Smooth muscle cell (in vitro differentiated cells): ENCODE data around the gene F13A1. TPM values are rescaled to one million over a fixed set of nuclear protein-coding genes. Genes with fewer than 3 reads are reported as not detected.

Experiments used
- DNase-seq: peaks from one replicate; lab custom pipeline; 2025; ENCODE audit not compliant: unreplicated experiment; lab: John Stamatoyannopoulos, UW
- H2AFZ ChIP-seq: fragments of 200-600 bp; sonication (generic); 2 replicates; pipeline ENCODE4 v1.6.0; 2016; ENCODE audit warnings: antibody characterized with exemption, low read depth, mild to moderate bottlenecking
- H3F3A ChIP-seq: fragments of 200-600 bp; sonication (generic); 2 replicates; pipeline ENCODE4 v1.6.0; 2017; ENCODE audit warnings: antibody characterized with exemption, low read depth
- H3K27ac ChIP-seq: fragments of 200-600 bp; sonication (generic); 2 replicates; pipeline ENCODE4 v1.5.1; 2016; ENCODE audit warnings: low read depth, mild to moderate bottlenecking
- H3K27me3 ChIP-seq: fragments of 200-600 bp; sonication (generic); 2 replicates; pipeline ENCODE4 v1.6.1; 2016; ENCODE audit warnings: low read depth, mild to moderate bottlenecking
- H3K36me3 ChIP-seq: fragments of 200-600 bp; sonication (generic); 2 replicates; pipeline ENCODE4 v1.5.1; 2016; ENCODE audit warnings: low read depth
- H3K4me1 ChIP-seq: fragments of 200-600 bp; sonication (generic); 2 replicates; pipeline ENCODE4 v1.5.1; 2016; ENCODE audit warnings: low read depth
- H3K4me2 ChIP-seq: fragments of 200-600 bp; sonication (generic); 2 replicates; pipeline ENCODE4 v1.6.0; 2016; ENCODE audit warnings: mild to moderate bottlenecking
- H3K4me3 ChIP-seq: fragments of 200-600 bp; sonication (generic); 2 replicates; pipeline ENCODE4 v1.5.1; 2016; ENCODE audit warnings: mild to moderate bottlenecking
- H3K79me2 ChIP-seq: fragments of 200-600 bp; sonication (generic); 2 replicates; pipeline ENCODE4 v1.6.0; 2016; ENCODE audit warnings: low read depth, mild to moderate bottlenecking
- H3K9ac ChIP-seq: fragments of 200-600 bp; sonication (generic); 2 replicates; pipeline ENCODE4 v1.6.0; 2016; ENCODE audit warnings: low read depth
- H3K9me3 ChIP-seq: fragments of 200-600 bp; sonication (generic); replicated peaks from 2 replicates; pipeline ENCODE4 v1.5.1; 2016; ENCODE audit warnings: low read depth
- H4K20me1 ChIP-seq: fragments of 200-600 bp; sonication (generic); 2 replicates; pipeline ENCODE4 v1.6.0; 2016; ENCODE audit warnings: low read depth
- WGBS: methylation state at CpG from one replicate; pipeline ENCODE4 v1.1.7; 2016; ENCODE audit warnings: low lambda C conversion rate; 5-methylcytosine and 5-hydroxymethylcytosine counted together
- polyA plus RNA-seq: library from polyadenylated mRNA; unstranded; fragments of >200 nt; fragmentation: Nextera tagmentation; extraction: Ambion mirVana; gene quantifications from 2 replicates; pipeline ENCODE4 v1.2.1, GENCODE V29; 2016
- total RNA-seq: library from RNA; depleted of rRNA; stranded (reverse); fragments of >200 nt; gene quantifications from 2 replicates; pipeline ENCODE4 v1.2.3, GENCODE V29; 2014
- TF ChIP-seq, protein P1 (sequence below): fragments of 200-600 bp; sonication (generic); IDR thresholded peaks from 2 replicates; pipeline ENCODE4 v1.5.1; 2017; ENCODE audit warnings: borderline replicate concordance, mild to moderate bottlenecking, antibody characterized with exemption; ENCODE audit not compliant: insufficient read depth, poor library complexity, severe bottlenecking

Gene F13A1
- total and polyA plus RNA-seq, 2 experiments from 2014 or later = 0.22 TPM; not detected in 1

DNA sequence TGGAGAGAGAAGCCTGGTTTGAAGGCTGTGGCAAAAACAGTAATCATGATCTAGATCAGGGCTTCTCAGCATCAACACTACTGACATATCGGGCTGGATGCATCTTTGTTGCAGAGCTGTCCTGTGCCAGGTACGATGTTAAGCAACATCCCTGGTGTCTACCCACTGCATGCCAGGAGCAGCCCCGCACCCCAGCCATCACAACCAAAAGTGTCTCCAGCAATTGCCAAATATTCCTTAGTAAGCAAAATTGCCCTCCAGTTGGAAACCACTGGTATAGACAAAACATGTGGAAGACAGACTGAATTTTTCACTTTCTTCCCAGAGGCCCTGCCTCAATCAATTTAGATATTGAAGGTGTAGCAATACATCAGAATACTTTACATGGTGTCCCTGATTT lies 166.1 kb downstream of the F13A1 start:
- WGBS = 92% methylated on average over 3 of the region's 3 CpGs
- Histone ChIP-seq H3K4me3 (no peak overlapping the region), H3K27me3 (peaks cover 8% of the 10 kb centered on the region)

DNA sequence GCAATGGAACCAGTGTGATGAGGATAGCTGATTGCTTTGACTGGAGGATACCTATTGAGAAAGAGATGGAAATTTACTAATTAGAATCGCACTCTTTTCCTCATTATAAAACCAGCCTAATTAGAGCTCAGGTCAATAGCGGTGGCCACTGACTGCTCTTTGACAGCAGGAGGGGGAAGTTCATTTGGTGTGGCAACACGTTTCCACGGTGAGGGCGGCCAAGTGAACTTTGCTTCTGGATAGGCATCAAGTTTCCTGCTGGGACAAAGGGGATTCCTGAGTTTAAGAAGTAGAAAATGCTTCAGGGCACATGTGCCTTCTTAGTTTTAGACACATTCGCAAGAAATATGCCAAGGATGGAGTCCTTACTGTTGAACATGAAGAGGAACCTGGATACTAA lies 168.4 kb downstream of the F13A1 start:
- Histone ChIP-seq H3K4me1 (no peaks in the 10 kb centered on the region), H2AFZ (no peak overlapping the region), H3K4me2 (no peak overlapping the region), H3K9me3 (no peaks in the 10 kb centered on the region), H3K27ac (no peak overlapping the region), H3K9ac (no peak overlapping the region), H3F3A (no peaks in the 10 kb centered on the region), H3K79me2 (no peaks in the 10 kb centered on the region), H3K36me3 (no peaks in the 10 kb centered on the region), H3K4me3 (no peak overlapping the region), H3K27me3 (peaks cover 8% of the 10 kb centered on the region), H4K20me1 (no peaks in the 10 kb centered on the region)
- no peak for DNase-seq
- TF ChIP-seq, protein P1, sequence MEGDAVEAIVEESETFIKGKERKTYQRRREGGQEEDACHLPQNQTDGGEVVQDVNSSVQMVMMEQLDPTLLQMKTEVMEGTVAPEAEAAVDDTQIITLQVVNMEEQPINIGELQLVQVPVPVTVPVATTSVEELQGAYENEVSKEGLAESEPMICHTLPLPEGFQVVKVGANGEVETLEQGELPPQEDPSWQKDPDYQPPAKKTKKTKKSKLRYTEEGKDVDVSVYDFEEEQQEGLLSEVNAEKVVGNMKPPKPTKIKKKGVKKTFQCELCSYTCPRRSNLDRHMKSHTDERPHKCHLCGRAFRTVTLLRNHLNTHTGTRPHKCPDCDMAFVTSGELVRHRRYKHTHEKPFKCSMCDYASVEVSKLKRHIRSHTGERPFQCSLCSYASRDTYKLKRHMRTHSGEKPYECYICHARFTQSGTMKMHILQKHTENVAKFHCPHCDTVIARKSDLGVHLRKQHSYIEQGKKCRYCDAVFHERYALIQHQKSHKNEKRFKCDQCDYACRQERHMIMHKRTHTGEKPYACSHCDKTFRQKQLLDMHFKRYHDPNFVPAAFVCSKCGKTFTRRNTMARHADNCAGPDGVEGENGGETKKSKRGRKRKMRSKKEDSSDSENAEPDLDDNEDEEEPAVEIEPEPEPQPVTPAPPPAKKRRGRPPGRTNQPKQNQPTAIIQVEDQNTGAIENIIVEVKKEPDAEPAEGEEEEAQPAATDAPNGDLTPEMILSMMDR = no peak
- WGBS = 74% methylated on average over 6 of the region's 6 CpGs

More for the DNA sequence above, 166.1 kb downstream of the F13A1 start:
- Histone ChIP-seq H4K20me1 (no peaks in the 10 kb centered on the region), H3K4me1 (no peaks in the 10 kb centered on the region), H3K79me2 (no peaks in the 10 kb centered on the region), H3K9me3 (no peaks in the 10 kb centered on the region), H3F3A (no peaks in the 10 kb centered on the region), H3K4me2 (no peak overlapping the region), H3K9ac (no peak overlapping the region), H3K36me3 (no peaks in the 10 kb centered on the region), H3K27ac (no peak overlapping the region), H2AFZ (no peak overlapping the region)
- TF ChIP-seq, protein P1 = no peak
- DNase-seq = no peak

DNA sequence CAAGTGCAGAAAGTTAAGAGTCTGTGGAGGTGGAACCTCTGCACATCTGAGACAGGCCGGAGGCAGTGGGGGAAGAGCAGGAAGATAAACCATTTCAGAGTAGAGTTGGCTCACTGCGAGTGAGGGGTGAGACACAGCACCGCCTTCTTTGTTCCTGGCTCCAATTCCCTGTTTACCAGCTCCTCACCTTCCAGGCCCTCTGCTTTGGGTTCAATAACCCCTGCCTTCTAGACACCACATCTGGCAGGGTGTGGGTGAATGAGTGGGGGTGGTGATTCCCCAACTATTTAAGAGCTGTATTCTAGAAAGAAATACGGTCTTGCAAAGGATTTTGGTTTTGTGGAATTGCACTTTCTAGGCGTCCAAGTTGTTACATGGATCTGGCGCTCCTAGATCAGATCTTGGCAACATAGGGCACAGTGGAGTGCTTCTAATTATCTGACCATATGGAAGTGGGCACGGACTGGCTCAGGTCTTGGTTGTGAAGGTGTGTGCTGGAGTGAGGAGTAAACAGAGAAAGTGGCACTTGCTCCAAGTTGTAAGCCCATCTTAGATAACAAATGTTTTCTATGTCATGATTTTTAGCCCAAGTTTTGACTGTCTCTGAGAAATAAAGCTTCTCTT lies 172.2 kb downstream of the F13A1 start:
- Histone ChIP-seq H3K9me3 (no peaks in the 10 kb centered on the region), H3K4me3 (no peak overlapping the region), H3K9ac (no peak overlapping the region), H2AFZ (no peak overlapping the region), H3K4me1 (no peaks in the 10 kb centered on the region), H3K27me3 (no peaks in the 10 kb centered on the region), H3K36me3 (no peaks in the 10 kb centered on the region), H3K27ac (no peak overlapping the region), H3K4me2 (no peak overlapping the region), H4K20me1 (no peaks in the 10 kb centered on the region), H3K79me2 (no peaks in the 10 kb centered on the region), H3F3A (no peaks in the 10 kb centered on the region)
- TF ChIP-seq, protein P1 = no peak
- WGBS = 87% methylated on average over 7 of the region's 7 CpGs
- DNase-seq = no peak

DNA sequence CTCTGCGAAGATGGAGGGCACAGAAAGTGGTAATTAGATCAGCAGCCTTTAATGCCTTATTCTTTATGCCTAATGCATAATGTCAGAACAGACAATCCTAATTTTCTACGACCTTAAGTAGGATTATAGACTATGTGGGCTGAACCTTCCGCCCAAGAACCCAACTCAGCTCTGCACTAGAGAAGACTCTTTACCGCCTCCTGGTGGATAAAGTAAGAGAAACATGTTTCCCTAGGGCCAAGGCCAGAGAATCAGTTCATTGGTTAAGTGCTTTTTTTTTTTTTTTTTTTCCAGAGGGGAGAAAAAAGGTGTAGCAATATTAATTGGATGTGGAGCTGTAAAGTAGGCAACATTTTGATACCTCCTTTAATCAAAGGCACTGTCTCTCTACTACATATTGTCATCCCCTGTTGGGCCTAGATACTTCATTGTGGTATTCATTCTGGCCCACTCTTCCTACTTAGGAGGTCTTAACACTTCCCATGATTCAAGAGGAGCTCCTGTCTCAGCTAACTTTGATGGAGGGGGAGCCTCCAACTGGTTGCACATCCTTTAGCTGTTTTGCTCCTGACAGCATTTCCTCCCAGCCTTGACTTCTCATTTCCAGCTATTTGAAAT lies 188.9 kb downstream of the F13A1 start:
- H3K27ac ChIP-seq = no peak overlapping the region
- DNase-seq = no peak
- no peak overlapping the region for H2AFZ ChIP-seq
- H3K4me3 ChIP-seq = no peak overlapping the region
- WGBS = 46% methylated on average over 4 of the region's 4 CpGs
- no peaks in the 10 kb centered on the region for H3K36me3 ChIP-seq
- no peaks in the 10 kb centered on the region for H3K4me1 ChIP-seq
- H3K79me2 ChIP-seq = no peaks in the 10 kb centered on the region
- no peak overlapping the region for H3K4me2 ChIP-seq
- no peaks in the 10 kb centered on the region for H3F3A ChIP-seq
- TF ChIP-seq, protein P1 = peak; percentile 37
- no peaks in the 10 kb centered on the region for H3K9me3 ChIP-seq
- H4K20me1 ChIP-seq = no peaks in the 10 kb centered on the region
- H3K27me3 ChIP-seq = no peaks in the 10 kb centered on the region
- H3K9ac ChIP-seq = no peak overlapping the region
